ENCODE results near the gene CDCA4.

DNA sequence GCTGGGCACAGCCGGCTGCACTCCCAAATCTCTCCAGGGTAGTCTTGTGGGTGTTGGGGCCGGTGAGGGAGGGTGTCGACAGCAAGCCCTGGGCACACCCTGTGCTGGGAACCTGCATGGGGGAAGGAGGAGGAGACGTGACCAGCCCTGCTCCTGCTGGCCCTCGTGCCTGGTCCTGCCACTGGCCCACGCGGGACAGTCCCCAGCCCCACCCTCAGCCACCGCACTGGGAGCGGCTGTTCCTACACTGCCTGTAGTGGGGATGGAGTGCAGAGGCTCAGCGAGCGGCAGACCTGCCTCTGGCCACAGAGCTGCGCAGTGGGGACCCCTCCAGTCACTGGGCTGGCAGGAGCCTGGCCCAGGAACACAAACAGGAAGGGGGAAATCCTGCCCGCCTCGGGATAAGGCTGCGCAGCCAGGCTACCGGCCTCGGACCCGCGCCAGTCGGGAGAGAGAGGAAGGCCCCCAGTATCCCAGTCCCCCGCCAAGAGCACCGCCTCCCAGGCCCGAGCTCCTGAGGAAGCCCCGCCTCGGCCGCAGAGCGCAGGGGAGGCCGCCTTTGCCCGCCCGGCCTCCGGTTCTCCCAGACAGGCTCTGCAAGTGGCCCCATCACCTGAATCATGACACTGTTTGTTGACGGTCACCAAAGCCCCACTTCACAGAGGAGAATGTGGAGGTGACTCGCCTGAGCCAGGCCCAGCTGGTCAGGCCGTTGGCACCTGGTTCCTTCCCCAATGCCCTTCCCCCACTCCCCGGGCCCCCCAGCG, 53.3 kb downstream of the CDCA4 start:
- TF ChIP-seq, protein P1, sequence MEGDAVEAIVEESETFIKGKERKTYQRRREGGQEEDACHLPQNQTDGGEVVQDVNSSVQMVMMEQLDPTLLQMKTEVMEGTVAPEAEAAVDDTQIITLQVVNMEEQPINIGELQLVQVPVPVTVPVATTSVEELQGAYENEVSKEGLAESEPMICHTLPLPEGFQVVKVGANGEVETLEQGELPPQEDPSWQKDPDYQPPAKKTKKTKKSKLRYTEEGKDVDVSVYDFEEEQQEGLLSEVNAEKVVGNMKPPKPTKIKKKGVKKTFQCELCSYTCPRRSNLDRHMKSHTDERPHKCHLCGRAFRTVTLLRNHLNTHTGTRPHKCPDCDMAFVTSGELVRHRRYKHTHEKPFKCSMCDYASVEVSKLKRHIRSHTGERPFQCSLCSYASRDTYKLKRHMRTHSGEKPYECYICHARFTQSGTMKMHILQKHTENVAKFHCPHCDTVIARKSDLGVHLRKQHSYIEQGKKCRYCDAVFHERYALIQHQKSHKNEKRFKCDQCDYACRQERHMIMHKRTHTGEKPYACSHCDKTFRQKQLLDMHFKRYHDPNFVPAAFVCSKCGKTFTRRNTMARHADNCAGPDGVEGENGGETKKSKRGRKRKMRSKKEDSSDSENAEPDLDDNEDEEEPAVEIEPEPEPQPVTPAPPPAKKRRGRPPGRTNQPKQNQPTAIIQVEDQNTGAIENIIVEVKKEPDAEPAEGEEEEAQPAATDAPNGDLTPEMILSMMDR (IDR thresholded peaks at IDR 0.05 in 2 of 3, conservative IDR thresholded peaks at IDR 0.05 in 1 of 3; ENCODE audit: control insufficient read depth in 2 of 3, extremely low read depth in 1 of 3, insufficient read depth in 1 of 3, low read depth in 3 of 3, low read length in 3 of 3), result no peak
- TF ChIP-seq MEF2B (IDR thresholded peaks at IDR 0.05; ENCODE audit: partially characterized antibody, poor library complexity, severe bottlenecking) (no peak), EP300 (IDR thresholded peaks at IDR 0.05; ENCODE audit: borderline replicate concordance in 1 of 2, control insufficient read depth in 1 of 2, low read depth in 2 of 2, low read length in 2 of 2) (no peak), HDAC2 (IDR thresholded peaks at IDR 0.05) (no peak), TAF1 (IDR thresholded peaks at IDR 0.05; ENCODE audit: borderline replicate concordance, low read depth, low read length) (no peak), EZH2 (IDR thresholded peaks at IDR 0.05; ENCODE audit: borderline replicate concordance, control insufficient read depth, low read depth, low read length) (no peak), POLR2AphosphoS5 (IDR thresholded peaks at IDR 0.05; ENCODE audit: low read length) (no peak), GATAD2B (conservative IDR thresholded peaks at IDR 0.05; ENCODE audit: low read depth) (no peak), JUND (IDR thresholded peaks at IDR 0.05; ENCODE audit: low read depth, low read length) (no peak), FOXM1 (IDR thresholded peaks at IDR 0.05; ENCODE audit: low read depth, low read length) (no peak), BHLHE40 (IDR thresholded peaks at IDR 0.05; ENCODE audit: borderline replicate concordance in 1 of 2, low read depth in 2 of 2, low read length in 1 of 2) (no peak)
- TF ChIP-seq, protein P2, sequence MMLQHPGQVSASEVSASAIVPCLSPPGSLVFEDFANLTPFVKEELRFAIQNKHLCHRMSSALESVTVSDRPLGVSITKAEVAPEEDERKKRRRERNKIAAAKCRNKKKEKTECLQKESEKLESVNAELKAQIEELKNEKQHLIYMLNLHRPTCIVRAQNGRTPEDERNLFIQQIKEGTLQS (IDR thresholded peaks at IDR 0.05; ENCODE audit: borderline replicate concordance, extremely low read depth, low read depth, low read length), result no peak
- TF ChIP-seq, protein P3, sequence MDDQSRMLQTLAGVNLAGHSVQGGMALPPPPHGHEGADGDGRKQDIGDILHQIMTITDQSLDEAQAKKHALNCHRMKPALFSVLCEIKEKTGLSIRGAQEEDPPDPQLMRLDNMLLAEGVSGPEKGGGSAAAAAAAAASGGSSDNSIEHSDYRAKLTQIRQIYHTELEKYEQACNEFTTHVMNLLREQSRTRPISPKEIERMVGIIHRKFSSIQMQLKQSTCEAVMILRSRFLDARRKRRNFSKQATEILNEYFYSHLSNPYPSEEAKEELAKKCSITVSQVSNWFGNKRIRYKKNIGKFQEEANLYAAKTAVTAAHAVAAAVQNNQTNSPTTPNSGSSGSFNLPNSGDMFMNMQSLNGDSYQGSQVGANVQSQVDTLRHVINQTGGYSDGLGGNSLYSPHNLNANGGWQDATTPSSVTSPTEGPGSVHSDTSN (IDR thresholded peaks at IDR 0.05; ENCODE audit: insufficient replicate concordance, low read depth, low read length), result no peak

All from GM12878 (cell line).